Caco-2 (cell line): ENCODE results near the gene PCDH12. TPM values are rescaled to one million over a fixed set of nuclear protein-coding genes. Genes with fewer than 3 reads are reported as not detected.

Experiments
- BruUV-seq: library from RNA; stranded (reverse); fragments of 400-500 nt; replicated peaks from 2 replicates; lab custom pipeline; 2021; lab: Mats Ljungman, UMichigan
- CTCF ChIA-PET: fragments of 300-600 bp; sonication (Branson Sonifier 250); formaldehyde crosslinking; loops from one replicate; lab custom pipeline; 2022; ENCODE audit warnings: antibody characterized with exemption; lab: Charles Lee
- POLR2A ChIA-PET: fragments of 300-600 bp; sonication (Branson Sonifier 250); formaldehyde crosslinking; loops from one replicate; lab custom pipeline; 2022; ENCODE audit warnings: antibody characterized with exemption; lab: Charles Lee
- DNase-seq, 2 experiments: peaks; one replicate each; pipeline versions ENCODE4 v3.0.0 to v3.0.0-alpha.2; 2020 to 2022
- H3K27me3 ChIP-seq: replicated peaks from 2 replicates; pipeline ENCODE4 v1.6.0; 2011; ENCODE audit warnings: low read length; ENCODE audit not compliant: control insufficient read depth, insufficient read depth
- H3K36me3 ChIP-seq: 2 replicates; pipeline ENCODE4 v1.5.1; 2011; ENCODE audit warnings: low read length; ENCODE audit not compliant: control insufficient read depth, insufficient read depth
- H3K4me1 ChIP-seq: fragments of 250-450 bp; sonication (Bioruptor Pico); 2 replicates; pipeline ENCODE4 v1.5.1; 2020; ENCODE audit warnings: mild to moderate bottlenecking
- H3K4me3 ChIP-seq: 2 replicates; pipeline ENCODE4 v1.5.1; 2011; ENCODE audit warnings: low read depth, mild to moderate bottlenecking, control low read depth, low read length
- H3K9me3 ChIP-seq: fragments of 250-450 bp; sonication (Bioruptor Pico); 2 replicates; pipeline ENCODE4 v1.5.1; 2020; ENCODE audit warnings: mild to moderate bottlenecking, moderate library complexity
- H3K27ac Mint-ChIP-seq: one replicate; pipeline ENCODE4 v1.8.0; 2022; ENCODE audit warnings: mixed read lengths; ENCODE audit not compliant: unreplicated experiment
- H3K27me3 Mint-ChIP-seq: one replicate; pipeline ENCODE4 v1.8.0; 2022; ENCODE audit warnings: mixed read lengths; ENCODE audit not compliant: insufficient read depth, unreplicated experiment
- H3K36me3 Mint-ChIP-seq: one replicate; pipeline ENCODE4 v1.8.0; 2022; ENCODE audit warnings: mild to moderate bottlenecking, mixed read lengths; ENCODE audit not compliant: insufficient read depth, unreplicated experiment
- H3K4me1 Mint-ChIP-seq: one replicate; pipeline ENCODE4 v1.8.0; 2022; ENCODE audit warnings: low read depth, mixed read lengths; ENCODE audit not compliant: unreplicated experiment
- H3K4me3 Mint-ChIP-seq: one replicate; pipeline ENCODE4 v1.8.0; 2022; ENCODE audit warnings: mild to moderate bottlenecking, moderate library complexity, mixed read lengths; ENCODE audit not compliant: unreplicated experiment
- H3K9me3 Mint-ChIP-seq: one replicate; pipeline ENCODE4 v1.8.0; 2022; ENCODE audit warnings: mixed read lengths; ENCODE audit not compliant: unreplicated experiment
- CTCF ChIP-seq, 2 experiments: fragments of 200-600 bp in 1 of 2; IDR thresholded peaks; 1 replicate in 1 of 2; 2 replicates in 1 of 2; pipeline versions ENCODE4 v1.5.1 to v1.8.0; 2011 to 2022; ENCODE audit warnings: antibody characterized with exemption in 1 of 2, control low read depth in 1 of 2, inconsistent platforms in 1 of 2, low read depth in 1 of 2, low read length in 1 of 2, mild to moderate bottlenecking in 1 of 2, moderate library complexity in 1 of 2; ENCODE audit not compliant: insufficient read depth in 1 of 2, severe bottlenecking in 1 of 2, unreplicated experiment in 1 of 2
- intact Hi-C: fragments of 100-400 bp; cut with micrococcal nuclease; formaldehyde crosslinking; loops from one replicate; pipeline ENCODE4 v1.10.0; 2022; ENCODE audit not compliant: unreplicated experiment
- total RNA-seq: library from RNA; stranded (reverse); gene quantifications from 2 replicates; pipeline ENCODE4 v1.2.3, GENCODE V29; 2022

The PCDH12 gene
- total RNA-seq, 1 experiment from 2014 or later, result not detected

- Histone ChIP-seq H3K4me1 (peaks cover 11% of the 10 kb centered on the region), H3K36me3 (no peaks in the 10 kb centered on the region), H3K4me3 (no peak overlapping the region), H3K27me3 (no peaks in the 10 kb centered on the region), H3K9me3 (no peaks in the 10 kb centered on the region)
- H3K27me3 Mint-ChIP-seq, result no peaks in the 10 kb centered on the region
- BruUV-seq, result no TSS peak
- no peaks in the 10 kb centered on the region for H3K36me3 Mint-ChIP-seq
- no peak overlapping the region for H3K27ac Mint-ChIP-seq
- TF ChIP-seq CTCF (IDR thresholded peaks at IDR 0.05; ENCODE audit: insufficient read depth in 1 of 2, low read depth in 1 of 2, low read length in 1 of 2, severe bottlenecking in 1 of 2, unreplicated experiment in 1 of 2), result no peak
- POLR2A ChIA-PET, result no interaction called here
- peak in 1 of 2 experiments; percentile 13 for DNase-seq
- no peak overlapping the region for H3K4me3 Mint-ChIP-seq
- intact Hi-C loops, result no loop called here
- H3K4me1 Mint-ChIP-seq, result peaks cover 13% of the 10 kb centered on the region
- H3K9me3 Mint-ChIP-seq, result no peaks in the 10 kb centered on the region
- CTCF ChIA-PET, result interaction anchor here (0.6 to 4.0 kb wide), 5 partner anchors 35 to 797 kb away, joined by 3 to 17 read pairs (median 3); partner anchors contain the start of gene RNF14
Observed at GRCh38 chr5:141915881-141916336, 42.1 kb downstream of the PCDH12 start.

GRCh38 chr5:141914797-141915196 is 43.2 kb downstream of the PCDH12 start:
- H3K27me3 Mint-ChIP-seq, result no peaks in the 10 kb centered on the region
- DNase-seq, result no peak
- Histone ChIP-seq H3K4me3 (no peak overlapping the region), H3K27me3 (no peaks in the 10 kb centered on the region), H3K9me3 (no peaks in the 10 kb centered on the region), H3K4me1 (peaks cover 11% of the 10 kb centered on the region), H3K36me3 (no peaks in the 10 kb centered on the region)
- no peaks in the 10 kb centered on the region for H3K9me3 Mint-ChIP-seq
- CTCF ChIA-PET, result interaction anchor here (1.9 to 4.0 kb wide), 3 partner anchors 9 to 201 kb away, joined by 4 to 17 read pairs (median 9); partner anchors contain the start of gene DELE1
- H3K36me3 Mint-ChIP-seq, result no peaks in the 10 kb centered on the region
- no peak for TF ChIP-seq CTCF (IDR thresholded peaks at IDR 0.05; ENCODE audit: insufficient read depth in 1 of 2, low read depth in 1 of 2, low read length in 1 of 2, severe bottlenecking in 1 of 2, unreplicated experiment in 1 of 2)
- intact Hi-C loops, result loop anchor here (1.0 kb wide), 1 partner anchor 25 kb away; no protein-coding TSS in a partner anchor
- POLR2A ChIA-PET, result interaction anchor here (1.1 to 2.4 kb wide), 2 partner anchors 9 to 29 kb away, joined by 3 to 10 read pairs; partner anchors contain the start of gene DELE1
- BruUV-seq, result no TSS peak
- peaks cover 13% of the 10 kb centered on the region for H3K4me1 Mint-ChIP-seq
- H3K27ac Mint-ChIP-seq, result no peak overlapping the region
- H3K4me3 Mint-ChIP-seq, result peak overlapping the region; percentile 23

GRCh38 chr5:141914199-141914743 is 43.7 kb downstream of the PCDH12 start:
- Histone ChIP-seq H3K4me1 (peaks cover 6% of the 10 kb centered on the region), H3K36me3 (no peaks in the 10 kb centered on the region), H3K9me3 (no peaks in the 10 kb centered on the region), H3K27me3 (no peaks in the 10 kb centered on the region), H3K4me3 (peak overlapping the region; percentile 33)
- Mint-ChIP-seq H3K36me3 (no peaks in the 10 kb centered on the region), H3K9me3 (no peaks in the 10 kb centered on the region), H3K4me3 (peak overlapping the region; percentile 34), H3K4me1 (peaks cover 7% of the 10 kb centered on the region), H3K27me3 (no peaks in the 10 kb centered on the region), H3K27ac (no peak overlapping the region)
- TF ChIP-seq CTCF (IDR thresholded peaks at IDR 0.05; ENCODE audit: insufficient read depth in 1 of 2, low read depth in 1 of 2, low read length in 1 of 2, severe bottlenecking in 1 of 2, unreplicated experiment in 1 of 2), result peak in 1 of 2 experiments; percentile 45
- CTCF ChIA-PET, result interaction anchor here (0.6 to 4.0 kb wide), 6 partner anchors 9 to 256 kb away, joined by 3 to 17 read pairs (median 6); partner anchors contain the start of gene DELE1
- BruUV-seq, result no TSS peak
- peak; percentile 51 to 63 for DNase-seq
- intact Hi-C loops, result loop anchor here (1.0 kb wide), 1 partner anchor 25 kb away; no protein-coding TSS in a partner anchor
- POLR2A ChIA-PET, result interaction anchor here (1.1 to 2.4 kb wide), 2 partner anchors 10 to 29 kb away, joined by 3 to 10 read pairs; partner anchors contain the start of gene DELE1
